ENCODE data around the gene THSD4. TPM values are rescaled to one million over a fixed set of nuclear protein-coding genes. Genes with fewer than 3 reads are reported as not detected.

THSD4 gene
- total RNA-seq, 5 donors from 2014 or later (not counting 1 experiment from before 2014, with no cell fraction given), result 0.03 to 0.23 (median 0.18) TPM; not detected in 2

DNA sequence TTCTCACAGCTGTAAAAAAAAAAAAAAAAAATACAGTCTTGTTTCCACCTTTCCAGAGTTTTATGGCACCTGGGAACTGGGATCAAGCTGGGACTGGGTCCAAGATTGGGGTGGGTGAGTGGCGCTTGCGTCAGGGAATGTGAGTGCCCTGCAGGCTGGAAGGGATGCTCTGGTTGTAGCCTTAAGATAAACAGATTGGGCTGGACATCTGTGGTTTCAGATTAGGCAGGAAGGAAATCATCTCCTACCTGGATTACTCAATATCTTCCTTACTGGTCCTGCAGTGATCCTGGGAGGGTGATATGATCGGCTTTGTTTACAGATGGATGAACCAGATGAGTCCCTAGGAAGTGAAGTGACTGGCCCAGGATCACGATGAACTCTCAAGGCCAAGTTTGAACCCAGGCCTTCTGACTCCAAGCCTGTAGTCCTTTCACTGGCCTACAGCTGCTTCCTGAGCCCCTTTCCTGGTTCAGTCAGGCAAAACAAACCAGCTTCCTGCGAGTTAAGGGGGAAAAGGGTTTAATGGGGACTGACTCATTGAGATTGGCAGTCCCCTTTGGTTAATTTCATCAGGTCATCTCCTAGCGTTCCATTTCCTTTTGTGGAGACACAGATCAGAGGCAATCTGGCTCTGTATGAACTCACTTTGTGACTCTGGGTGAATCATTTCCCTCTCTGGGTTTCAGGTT lies 179.8 kb downstream of the THSD4 start:
- WGBS (ENCODE audit: insufficient coverage), result 62% methylated on average over 5 of the region's 6 CpGs
- POLR2A ChIA-PET, result no interaction called here

DNA sequence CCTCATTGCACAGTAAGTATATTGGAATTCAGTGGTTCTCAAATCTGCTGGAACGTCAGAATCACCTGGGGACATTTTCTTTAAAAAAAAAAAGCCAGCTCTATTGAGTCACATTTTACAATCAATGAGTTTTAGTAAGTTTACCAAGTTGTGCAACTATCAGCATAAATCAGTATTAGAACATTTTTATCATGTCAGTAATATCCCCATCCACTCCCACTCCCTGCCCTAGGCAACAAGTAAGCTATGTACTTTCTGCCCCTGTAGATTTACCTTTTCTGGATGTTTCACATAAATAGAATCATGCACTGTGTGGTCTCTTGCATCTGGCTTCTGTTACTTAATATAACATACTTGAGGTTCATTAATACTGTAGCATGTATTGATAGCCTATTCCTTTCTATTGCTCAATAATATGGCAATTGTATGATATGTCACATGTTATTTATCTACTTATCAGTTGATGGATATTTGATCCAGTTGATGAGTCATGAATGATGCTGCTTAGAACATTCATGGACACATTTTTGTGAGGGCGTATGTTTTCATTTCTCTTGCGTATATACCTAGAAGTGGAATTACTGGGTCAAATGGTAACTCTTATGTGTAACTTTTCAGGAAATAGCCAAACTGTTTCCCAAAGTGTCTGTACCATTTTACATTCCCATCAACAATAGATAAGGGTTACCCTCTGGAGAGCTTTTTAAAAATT lies 180.5 kb downstream of the THSD4 start:
- Mint-ChIP-seq H3K27me3 (peaks cover 0 to 7% of the 10 kb centered on the region in 2 donors), H3K4me3 (no peak overlapping the region), H3K27ac (no peak overlapping the region), H3K36me3 (no peaks in the 10 kb centered on the region), H3K4me1 (peaks cover 12 to 29% (median 17%) of the 10 kb centered on the region in 3 donors), H3K9me3 (peaks cover 0 to 4% (median 0%) of the 10 kb centered on the region in 3 donors)
- Histone ChIP-seq H3K4me3 (ENCODE audit: control insufficient read depth in 1 of 2, extremely low read depth in 1 of 2, low read length in 1 of 2) (no peak overlapping the region), H3K27me3 (replicated peaks in 1 of 2; ENCODE audit: control insufficient read depth in 2 of 2, extremely low read depth in 1 of 2, insufficient read depth in 2 of 2, low read length in 1 of 2) (peaks cover 0 to 5% of the 10 kb centered on the region in 2 experiments), H3K27ac (ENCODE audit: low read length) (no peak overlapping the region), H3K9me3 (no peaks in the 10 kb centered on the region), H3K4me1 (ENCODE audit: control insufficient read depth in 1 of 2, extremely low read depth in 1 of 2, insufficient read depth in 2 of 2, low read length in 2 of 2) (peaks cover 2 to 7% of the 10 kb centered on the region in 2 experiments), H3K36me3 (ENCODE audit: control insufficient read depth in 2 of 2, extremely low read depth in 1 of 2, insufficient read depth in 1 of 2, low read length in 1 of 2) (no peaks in the 10 kb centered on the region)
- ChIA-PET CTCF (no interaction called here), POLR2A (no interaction called here)
- no peak for DNase-seq
- no CpG with 5 or more reads among the region's 3 CpGs for WGBS (ENCODE audit: insufficient coverage)
- ATAC-seq (replicated peaks in 1 of 4), result no peak

More for the DNA sequence above, 179.8 kb downstream of the THSD4 start:
- Mint-ChIP-seq H3K9me3 (peaks cover 0 to 4% (median 0%) of the 10 kb centered on the region in 3 donors), H3K4me3 (no peak overlapping the region), H3K36me3 (no peaks in the 10 kb centered on the region), H3K4me1 (peaks cover 12 to 29% (median 17%) of the 10 kb centered on the region in 3 donors), H3K27ac (no peak overlapping the region), H3K27me3 (peaks cover 0 to 11% of the 10 kb centered on the region in 2 donors)
- Histone ChIP-seq H3K4me1 (ENCODE audit: control insufficient read depth in 1 of 2, extremely low read depth in 1 of 2, insufficient read depth in 2 of 2, low read length in 2 of 2) (peaks cover 2 to 7% of the 10 kb centered on the region in 2 experiments), H3K27ac (ENCODE audit: low read length) (no peak overlapping the region), H3K27me3 (replicated peaks in 1 of 2; ENCODE audit: control insufficient read depth in 2 of 2, extremely low read depth in 1 of 2, insufficient read depth in 2 of 2, low read length in 1 of 2) (peaks cover 2 to 5% of the 10 kb centered on the region in 2 experiments), H3K9me3 (no peaks in the 10 kb centered on the region), H3K36me3 (ENCODE audit: control insufficient read depth in 2 of 2, extremely low read depth in 1 of 2, insufficient read depth in 1 of 2, low read length in 1 of 2) (no peaks in the 10 kb centered on the region), H3K4me3 (ENCODE audit: control insufficient read depth in 1 of 2, extremely low read depth in 1 of 2, low read length in 1 of 2) (no peak overlapping the region)
- CTCF ChIA-PET, result interaction anchor here in 1 of 2 donors (0.6 kb wide), 1 partner anchor 48 kb away, joined by 3 read pairs; no protein-coding TSS in a partner anchor
- DNase-seq (no peak), ATAC-seq (replicated peaks in 1 of 4) (no peak)

DNA sequence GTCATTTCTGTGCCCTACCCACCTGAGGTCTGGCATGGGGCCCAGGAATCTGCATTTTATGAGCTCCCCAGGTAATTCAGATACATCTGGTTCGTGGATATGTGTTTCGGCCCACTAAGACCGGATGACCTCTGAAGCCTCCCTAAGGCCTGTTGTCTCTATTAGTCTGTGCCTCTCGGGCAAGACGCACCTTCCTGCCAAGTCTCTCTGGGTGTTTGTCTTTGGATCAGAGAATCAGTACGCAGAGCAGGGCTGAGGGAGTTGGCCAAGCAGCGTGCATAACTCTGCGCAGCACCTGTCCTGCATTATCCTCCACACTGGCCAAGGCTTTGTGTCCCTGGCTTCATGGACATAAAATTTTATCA lies 181.0 kb downstream of the THSD4 start:
- POLR2A ChIA-PET, result no interaction called here
- H3K27ac Mint-ChIP-seq, result no peak overlapping the region
- 87% methylated on average over 5 of the region's 8 CpGs for WGBS (ENCODE audit: insufficient coverage)

DNA sequence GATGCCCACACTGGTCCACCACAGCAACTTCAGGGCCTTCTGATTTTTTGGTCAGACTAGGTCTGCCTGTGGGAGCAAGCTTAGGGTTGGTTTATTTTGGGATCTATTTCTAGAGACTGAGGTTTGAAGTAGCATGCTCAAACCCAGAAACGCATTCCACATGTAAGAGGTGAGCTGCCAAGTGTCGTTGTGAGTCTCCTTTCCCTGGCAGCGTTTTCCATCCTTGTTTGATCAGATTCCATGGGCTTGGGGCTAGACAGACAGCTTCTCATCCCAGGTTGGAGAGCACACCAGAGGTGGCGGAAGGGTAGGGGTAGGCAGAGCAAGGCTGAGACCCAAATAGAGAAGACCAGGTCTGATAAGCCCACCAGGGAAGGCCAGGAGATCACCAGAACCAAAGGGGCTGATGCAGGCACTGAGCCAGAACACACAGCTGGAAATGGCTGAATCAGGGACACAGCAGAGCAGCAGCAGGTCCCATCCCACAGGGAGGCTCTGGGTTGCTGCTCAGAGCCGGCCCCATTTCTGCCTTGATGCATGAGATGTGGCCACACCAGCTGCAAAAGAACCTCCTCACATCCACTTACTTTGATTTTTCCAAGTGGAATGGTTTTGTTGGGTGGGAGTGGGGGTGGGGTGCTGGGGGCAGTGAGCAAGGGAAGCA lies 186.8 kb downstream of the THSD4 start:
- H3K27me3 Mint-ChIP-seq, result peaks cover 0 to 7% of the 10 kb centered on the region in 2 donors
- Histone ChIP-seq H3K27ac (ENCODE audit: low read length) (no peak overlapping the region), H3K9me3 (no peaks in the 10 kb centered on the region), H3K4me3 (ENCODE audit: control insufficient read depth in 1 of 2, extremely low read depth in 1 of 2, low read length in 1 of 2) (no peak overlapping the region), H3K4me1 (ENCODE audit: control insufficient read depth in 1 of 2, extremely low read depth in 1 of 2, insufficient read depth in 2 of 2, low read length in 2 of 2) (no peaks in the 10 kb centered on the region), H3K27me3 (replicated peaks in 1 of 2; ENCODE audit: control insufficient read depth in 2 of 2, extremely low read depth in 1 of 2, insufficient read depth in 2 of 2, low read length in 1 of 2) (peaks cover 0 to 7% of the 10 kb centered on the region in 2 experiments), H3K36me3 (ENCODE audit: control insufficient read depth in 2 of 2, extremely low read depth in 1 of 2, insufficient read depth in 1 of 2, low read length in 1 of 2) (no peaks in the 10 kb centered on the region)
- no peaks in the 10 kb centered on the region for H3K4me1 Mint-ChIP-seq
- 92% methylated on average over 3 of the region's 5 CpGs for WGBS (ENCODE audit: insufficient coverage)
- H3K9me3 Mint-ChIP-seq, result no peaks in the 10 kb centered on the region
- POLR2A ChIA-PET, result no interaction called here
- H3K27ac Mint-ChIP-seq, result no peak overlapping the region
- H3K4me3 Mint-ChIP-seq, result no peak overlapping the region
- ATAC-seq (replicated peaks in 1 of 4) (no peak), DNase-seq (no peak)
- CTCF ChIA-PET, result no interaction called here
- H3K36me3 Mint-ChIP-seq, result no peaks in the 10 kb centered on the region

More for the DNA sequence above, 181.0 kb downstream of the THSD4 start:
- CTCF ChIA-PET, result no interaction called here
- peaks cover 2 to 7% of the 10 kb centered on the region in 2 experiments for H3K4me1 ChIP-seq (ENCODE audit: control insufficient read depth in 1 of 2, extremely low read depth in 1 of 2, insufficient read depth in 2 of 2, low read length in 2 of 2)
- ATAC-seq (replicated peaks in 1 of 4) (no peak), DNase-seq (no peak)
- no peak overlapping the region for H3K4me3 ChIP-seq (ENCODE audit: control insufficient read depth in 1 of 2, extremely low read depth in 1 of 2, low read length in 1 of 2)
- H3K36me3 ChIP-seq (ENCODE audit: control insufficient read depth in 2 of 2, extremely low read depth in 1 of 2, insufficient read depth in 1 of 2, low read length in 1 of 2), result no peaks in the 10 kb centered on the region
- H3K9me3 Mint-ChIP-seq, result peaks cover 0 to 4% (median 0%) of the 10 kb centered on the region in 3 donors
- H3K27ac ChIP-seq (ENCODE audit: low read length), result no peak overlapping the region
- H3K27me3 ChIP-seq (replicated peaks in 1 of 2; ENCODE audit: control insufficient read depth in 2 of 2, extremely low read depth in 1 of 2, insufficient read depth in 2 of 2, low read length in 1 of 2), result peaks cover 0 to 5% of the 10 kb centered on the region in 2 experiments
- H3K27me3 Mint-ChIP-seq, result peaks cover 0 to 7% of the 10 kb centered on the region in 2 donors
- H3K4me3 Mint-ChIP-seq, result no peak overlapping the region
- H3K4me1 Mint-ChIP-seq, result peaks cover 12 to 23% (median 15%) of the 10 kb centered on the region in 3 donors
- H3K9me3 ChIP-seq, result no peaks in the 10 kb centered on the region
- no peaks in the 10 kb centered on the region for H3K36me3 Mint-ChIP-seq

DNA sequence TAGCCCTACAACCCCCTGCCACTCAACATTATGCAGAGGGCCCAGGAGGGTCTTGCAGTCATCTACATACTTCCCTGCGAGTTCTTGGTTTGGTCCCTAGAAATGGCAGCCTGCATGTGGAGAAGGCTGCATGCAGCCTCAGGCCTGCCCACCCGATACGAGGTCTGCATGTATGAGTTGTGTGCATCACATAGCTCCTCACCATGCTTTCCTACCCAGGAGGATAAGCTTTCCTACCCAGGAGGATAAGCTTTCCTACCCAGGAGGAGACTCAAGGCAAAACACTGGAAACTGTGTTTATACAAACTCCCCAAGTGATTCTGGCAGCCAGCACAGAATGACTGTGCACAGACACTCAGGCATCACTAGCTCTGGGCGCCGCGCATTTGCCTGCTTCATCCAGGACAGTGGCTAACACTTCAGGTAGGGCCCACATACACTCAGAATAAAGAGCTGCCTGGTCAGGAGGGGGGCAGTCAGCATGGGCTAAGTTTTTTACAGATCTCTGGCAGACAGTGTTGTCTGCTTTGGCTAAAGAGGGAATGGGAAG lies 187.7 kb downstream of the THSD4 start:
- no peak for DNase-seq
- Histone ChIP-seq H3K36me3 (ENCODE audit: control insufficient read depth in 2 of 2, extremely low read depth in 1 of 2, insufficient read depth in 1 of 2, low read length in 1 of 2) (no peaks in the 10 kb centered on the region), H3K9me3 (no peaks in the 10 kb centered on the region), H3K4me3 (ENCODE audit: control insufficient read depth in 1 of 2, extremely low read depth in 1 of 2, low read length in 1 of 2) (no peak overlapping the region), H3K4me1 (ENCODE audit: control insufficient read depth in 1 of 2, extremely low read depth in 1 of 2, insufficient read depth in 2 of 2, low read length in 2 of 2) (no peaks in the 10 kb centered on the region), H3K27ac (ENCODE audit: low read length) (no peak overlapping the region), H3K27me3 (replicated peaks in 1 of 2; ENCODE audit: control insufficient read depth in 2 of 2, extremely low read depth in 1 of 2, insufficient read depth in 2 of 2, low read length in 1 of 2) (peaks cover 0 to 7% of the 10 kb centered on the region in 2 experiments)
- POLR2A ChIA-PET, result no interaction called here
- H3K9me3 Mint-ChIP-seq, result no peaks in the 10 kb centered on the region
- H3K4me1 Mint-ChIP-seq, result no peaks in the 10 kb centered on the region
- no peak overlapping the region for H3K27ac Mint-ChIP-seq
- no peaks in the 10 kb centered on the region for H3K36me3 Mint-ChIP-seq
- CTCF ChIA-PET, result no interaction called here
- 100% methylated on average over 4 of the region's 6 CpGs for WGBS (ENCODE audit: insufficient coverage)
- H3K4me3 Mint-ChIP-seq, result no peak overlapping the region
- peaks cover 0 to 7% of the 10 kb centered on the region in 2 donors for H3K27me3 Mint-ChIP-seq
- ATAC-seq (replicated peaks in 1 of 4), result no peak

DNA sequence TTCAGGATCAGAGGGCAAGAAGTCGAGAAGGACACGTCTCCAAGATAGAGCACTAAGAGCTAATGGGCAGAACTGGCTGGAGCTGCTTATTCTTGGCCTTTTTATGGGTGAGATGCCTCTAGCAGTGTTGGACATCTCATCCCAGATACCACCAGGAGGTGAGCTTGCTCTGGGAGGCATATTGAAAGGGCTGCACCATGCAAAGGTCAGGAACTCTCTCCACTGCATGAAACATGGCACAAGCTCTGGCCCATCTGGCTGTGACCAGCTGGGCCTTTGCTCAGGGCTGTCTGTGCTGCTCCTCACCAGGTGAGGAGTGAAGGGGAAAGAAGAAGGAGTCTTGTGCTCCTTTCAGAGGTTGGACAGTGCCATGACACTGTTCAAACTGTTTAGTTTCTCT lies 188.7 kb downstream of the THSD4 start:
- H3K4me3 ChIP-seq (ENCODE audit: control insufficient read depth in 1 of 2, extremely low read depth in 1 of 2, low read length in 1 of 2), result no peak overlapping the region
- ATAC-seq (replicated peaks in 1 of 4) (no peak), DNase-seq (no peak)
- no peaks in the 10 kb centered on the region for H3K9me3 ChIP-seq
- H3K27me3 ChIP-seq (replicated peaks in 1 of 2; ENCODE audit: control insufficient read depth in 2 of 2, extremely low read depth in 1 of 2, insufficient read depth in 2 of 2, low read length in 1 of 2), result peaks cover 0 to 7% of the 10 kb centered on the region in 2 experiments
- ChIA-PET CTCF (no interaction called here), POLR2A (no interaction called here)
- no peaks in the 10 kb centered on the region for H3K9me3 Mint-ChIP-seq
- WGBS (ENCODE audit: insufficient coverage), result no CpG with 5 or more reads among the region's 2 CpGs
- H3K4me3 Mint-ChIP-seq, result no peak overlapping the region
- H3K27me3 Mint-ChIP-seq, result peaks cover 0 to 5% of the 10 kb centered on the region in 2 donors
- H3K36me3 ChIP-seq (ENCODE audit: control insufficient read depth in 2 of 2, extremely low read depth in 1 of 2, insufficient read depth in 1 of 2, low read length in 1 of 2), result no peaks in the 10 kb centered on the region
- H3K4me1 ChIP-seq (ENCODE audit: control insufficient read depth in 1 of 2, extremely low read depth in 1 of 2, insufficient read depth in 2 of 2, low read length in 2 of 2), result no peaks in the 10 kb centered on the region
- H3K27ac Mint-ChIP-seq, result no peak overlapping the region
- H3K36me3 Mint-ChIP-seq, result no peaks in the 10 kb centered on the region
- no peak overlapping the region for H3K27ac ChIP-seq (ENCODE audit: low read length)
- H3K4me1 Mint-ChIP-seq, result no peaks in the 10 kb centered on the region

Data from T-cell (primary cell).